HL-60/S4 treated with phorbol 12-myristate 13-acetate at 8.2 ng/mL for 4 days and 3 days (cell line): ENCODE measurements around the gene ARHGEF16.

ENCODE experiments used
- in situ Hi-C: fragments of 300-500 bp; cut with MboI; formaldehyde crosslinking; loops from 2 replicates; pipeline ENCODE4 v1.15.0; 2022; ENCODE audit warnings: low sequenced_read_pairs

Gene ARHGEF16

DNA sequence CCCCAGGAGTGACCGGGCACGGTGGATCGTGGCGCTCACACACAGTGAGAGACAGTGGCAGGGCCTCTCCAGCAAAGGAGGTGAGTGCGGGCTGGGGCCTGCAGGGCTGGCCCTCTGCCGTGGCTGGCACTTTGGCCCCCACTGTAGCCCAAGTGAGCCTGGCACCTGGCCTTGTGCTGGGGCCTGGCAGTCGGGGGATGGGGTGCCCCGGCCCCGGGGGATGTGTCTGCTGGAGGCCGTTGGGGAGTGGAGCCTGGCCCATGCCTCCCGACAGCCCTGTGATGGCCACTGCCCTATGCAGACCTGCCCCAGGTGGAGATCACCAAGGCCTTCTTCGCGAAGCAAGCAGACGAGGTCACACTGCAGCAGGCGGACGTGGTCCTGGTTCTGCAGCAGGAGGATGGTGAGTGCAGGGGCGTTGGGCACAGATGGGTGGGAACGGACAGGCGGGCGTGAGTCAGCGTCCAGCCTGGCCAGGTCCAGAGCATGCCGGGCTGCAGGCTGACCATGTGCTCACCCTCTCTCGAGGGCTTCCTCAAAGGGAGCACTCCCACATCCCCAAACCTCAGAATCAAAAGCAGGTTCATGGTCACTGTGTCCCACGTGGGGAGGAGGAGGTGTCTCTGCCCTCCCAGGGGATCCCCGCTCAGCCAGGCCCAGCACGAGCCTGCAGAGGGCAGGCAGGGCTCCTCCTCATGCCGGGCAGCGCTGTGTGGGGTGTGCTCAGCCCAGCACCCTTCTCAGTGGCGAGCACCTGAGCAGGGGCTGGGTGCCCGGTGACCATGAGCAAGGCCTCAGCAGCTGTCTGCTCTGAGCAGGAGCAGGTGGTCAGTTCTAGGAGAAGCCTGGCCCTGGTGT lies 25.3 kb downstream of the ARHGEF16 start:
- in situ Hi-C loops, result no loop called here

- in situ Hi-C loops, result no loop called here
Observed at GRCh38 chr1:3480369-3480719, 25.9 kb downstream of the ARHGEF16 start.

DNA sequence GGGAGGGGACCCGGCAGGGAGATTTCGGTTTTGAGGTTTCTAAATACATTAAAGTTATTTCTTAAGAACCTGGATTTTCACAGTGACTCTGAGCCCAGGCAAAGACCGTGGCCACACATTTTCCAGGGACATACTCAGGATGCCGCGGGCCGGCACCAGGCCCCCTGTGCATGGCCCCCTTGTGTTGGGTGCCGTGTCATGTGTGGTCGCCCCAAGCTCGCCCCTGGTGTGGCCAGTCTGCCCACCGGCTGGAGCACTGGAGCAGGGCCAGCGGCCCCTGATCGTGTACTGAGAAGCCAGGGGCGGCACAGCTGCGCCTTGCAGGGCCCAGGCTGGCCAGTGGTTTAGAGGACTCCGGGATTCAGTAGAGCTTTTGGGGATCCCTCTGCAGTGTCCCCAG lies 26.6 kb downstream of the ARHGEF16 start:
- in situ Hi-C loops, result no loop called here

DNA sequence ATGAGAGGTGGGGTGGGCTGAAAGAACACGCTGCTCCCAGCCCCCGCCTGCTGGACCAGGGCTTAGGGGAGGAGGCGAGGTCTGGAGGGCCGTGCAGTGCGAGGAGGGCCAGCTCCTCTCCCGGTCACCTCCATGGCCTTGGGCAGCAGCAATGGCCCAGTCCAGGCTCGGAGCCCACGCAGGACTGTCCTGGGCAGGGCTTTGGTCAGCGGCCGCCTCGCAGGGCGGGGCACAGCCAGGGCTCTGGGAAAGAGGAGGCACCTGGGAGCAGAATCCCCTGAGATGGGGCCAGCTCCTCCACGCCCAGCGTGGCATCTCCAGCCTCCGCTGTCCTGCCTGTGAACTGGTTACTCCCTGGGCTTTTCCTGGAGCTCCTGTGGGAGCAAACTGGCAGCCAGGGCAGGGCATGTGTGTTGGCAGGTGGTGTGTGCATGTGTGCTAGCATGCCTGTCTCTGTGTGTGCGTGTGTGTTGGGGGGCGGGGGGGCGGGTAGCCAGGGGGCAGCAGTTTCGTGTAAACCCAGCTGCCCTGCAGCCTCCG lies 27.4 kb downstream of the ARHGEF16 start:
- in situ Hi-C loops, result no loop called here

DNA sequence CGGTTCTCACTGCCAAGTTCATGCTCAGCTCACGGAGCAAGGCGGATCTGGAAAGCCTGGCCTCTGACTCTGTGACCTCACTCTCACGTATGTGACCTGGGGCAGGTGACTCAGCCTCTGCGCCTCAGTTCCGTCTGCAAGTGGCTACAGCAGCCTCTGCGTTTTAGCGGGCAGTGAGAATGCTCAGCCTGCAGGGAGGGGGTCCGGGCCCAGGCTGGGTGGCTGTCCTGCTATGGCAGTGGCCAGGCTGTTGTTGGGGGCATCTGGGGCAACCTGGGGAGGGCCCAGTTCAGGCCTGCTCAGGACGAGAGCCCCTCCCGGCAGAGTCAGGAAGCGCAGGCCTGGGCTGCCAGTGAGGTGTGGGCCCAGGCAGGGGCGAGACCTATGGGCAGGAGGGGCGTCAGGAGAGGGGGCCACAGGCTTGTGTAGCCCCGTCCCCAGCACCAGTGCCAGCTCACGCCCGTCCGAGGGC lies 27.9 kb downstream of the ARHGEF16 start:
- in situ Hi-C loops, result no loop called here

DNA sequence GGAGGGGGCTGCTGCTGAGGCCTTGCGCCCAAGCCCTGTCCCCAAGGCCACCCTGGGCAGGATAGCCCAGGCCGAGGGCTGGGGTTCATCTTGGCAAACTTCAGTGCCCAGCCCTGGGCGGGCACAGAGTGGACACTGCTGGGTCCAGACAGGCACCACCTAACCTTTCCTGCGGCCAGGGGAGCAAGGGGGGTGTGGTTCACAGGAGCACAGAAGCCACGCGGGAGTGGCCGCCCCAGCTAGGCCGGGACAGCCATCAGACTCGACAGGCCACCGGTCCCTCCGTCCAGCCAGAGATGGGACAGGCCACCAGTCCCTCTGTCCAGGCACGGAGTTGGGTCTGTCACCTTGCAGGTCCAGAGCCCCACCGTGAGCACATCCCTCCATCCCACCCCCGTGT lies 28.9 kb downstream of the ARHGEF16 start:
- in situ Hi-C loops, result no loop called here

DNA sequence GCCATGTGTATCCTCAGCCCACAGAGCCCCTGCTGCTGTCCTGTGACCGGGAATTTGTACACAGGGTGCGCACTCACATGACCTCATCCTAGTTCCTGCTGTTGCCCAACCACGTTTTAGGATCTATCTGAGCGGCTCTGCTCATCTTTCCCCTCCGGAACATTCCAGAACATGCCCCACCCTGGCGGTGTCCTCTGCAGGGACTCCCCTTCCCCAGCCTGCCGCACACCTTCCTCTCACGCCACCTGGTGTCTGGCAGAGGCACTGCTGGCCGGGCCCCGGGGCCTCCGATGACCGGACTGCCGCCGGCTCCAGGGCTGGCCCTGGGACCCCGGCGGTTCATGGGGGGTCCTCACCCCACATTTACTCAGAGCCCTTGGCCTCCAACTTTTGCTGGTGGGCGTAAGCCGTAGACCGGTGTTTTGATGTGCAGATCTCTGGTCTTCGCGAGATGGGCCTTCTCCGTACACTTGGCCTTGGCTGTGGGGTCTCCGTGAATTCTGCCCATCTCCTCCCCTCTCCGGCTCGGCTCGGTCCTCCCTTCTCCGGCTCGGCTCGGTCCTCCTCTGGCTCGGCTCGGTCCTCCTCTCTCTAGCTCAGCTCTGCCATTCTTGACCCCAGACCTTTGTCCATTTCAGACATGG lies 29.5 kb downstream of the ARHGEF16 start:
- in situ Hi-C loops, result no loop called here

GRCh38 chr1:3485016-3485415 lies 30.6 kb downstream of the ARHGEF16 start:
- in situ Hi-C loops, result no loop called here

- in situ Hi-C loops, result no loop called here
Observed at GRCh38 chr1:3488432-3488831, 34.0 kb downstream of the ARHGEF16 start.

DNA sequence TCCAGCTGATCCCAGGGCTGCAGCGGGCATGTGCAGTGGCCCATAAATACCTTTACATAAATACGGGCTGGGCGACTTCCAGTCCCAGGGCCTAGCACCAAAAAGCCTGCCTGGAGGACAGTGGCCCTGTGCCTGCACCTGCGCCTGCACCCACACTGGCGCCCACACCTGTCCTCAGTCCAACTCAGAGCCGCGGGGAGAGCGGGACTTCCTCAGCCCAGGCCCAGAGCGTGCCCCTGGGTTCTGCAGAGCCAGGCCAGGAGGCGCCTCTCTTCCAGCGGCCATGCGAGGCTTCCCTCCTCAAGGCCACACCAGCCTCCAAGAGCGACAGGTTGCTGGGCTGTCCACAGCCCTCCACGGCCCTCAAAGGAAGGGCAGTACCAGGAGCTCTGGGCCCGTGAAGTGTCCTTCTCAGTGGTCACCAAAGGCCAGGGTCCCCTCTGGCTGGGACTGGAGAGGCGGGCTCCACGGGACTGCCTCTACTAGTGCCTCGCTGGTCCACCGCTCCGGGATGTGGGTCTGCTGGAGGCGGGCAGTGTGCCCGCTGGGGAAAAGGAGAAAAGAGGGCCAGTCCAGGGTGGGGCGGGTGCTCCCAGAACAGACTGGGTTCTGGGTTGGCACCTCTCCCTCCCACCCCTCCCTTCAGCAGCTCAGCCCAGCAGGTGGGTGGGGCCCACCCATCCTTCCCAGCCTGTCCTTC lies 35.7 kb downstream of the ARHGEF16 start:
- in situ Hi-C loops, result no loop called here

DNA sequence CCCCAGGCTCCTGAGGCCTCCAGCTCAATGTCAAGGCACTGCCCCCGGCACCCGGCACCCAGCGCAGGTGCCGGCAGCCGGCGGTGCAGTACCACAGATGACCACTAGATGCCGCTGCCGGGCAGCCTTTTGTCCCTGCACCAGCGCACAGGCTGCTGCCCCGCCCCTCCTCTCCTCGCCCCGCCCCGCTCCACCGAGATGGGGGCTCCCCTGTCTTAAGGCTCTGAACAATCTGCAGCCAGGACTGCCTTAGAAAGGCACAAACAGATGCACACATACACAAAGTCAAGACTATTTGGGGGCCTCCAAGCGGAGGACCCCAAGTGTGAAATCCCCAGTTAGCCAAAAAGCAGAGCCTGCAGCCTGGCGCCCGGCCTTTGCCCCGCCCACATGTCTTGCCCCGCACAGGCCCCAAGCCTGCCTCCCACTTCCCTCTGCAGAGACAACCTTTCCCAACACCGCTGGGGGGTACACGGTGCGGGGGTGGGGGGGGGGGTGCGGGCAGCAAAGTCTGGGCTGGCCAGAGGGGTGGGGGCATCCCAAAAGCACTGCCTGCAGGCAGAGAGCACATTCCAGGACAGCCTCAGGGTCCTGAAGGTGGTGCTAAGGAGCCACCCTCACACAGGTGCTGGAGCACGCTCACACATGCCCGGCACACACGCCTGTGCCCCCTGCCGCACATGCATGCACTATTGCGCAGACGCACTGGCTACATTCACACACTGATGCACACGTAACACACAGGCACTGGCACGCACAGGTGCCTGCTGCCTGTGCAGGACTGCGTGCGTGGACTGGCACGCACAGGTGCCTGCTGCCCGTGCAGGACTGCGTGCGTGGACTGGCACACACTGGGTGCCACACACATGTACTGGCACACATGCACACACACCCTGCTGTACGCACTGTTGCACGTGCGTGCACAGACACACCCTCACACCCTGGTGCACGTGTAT lies 37.1 kb downstream of the ARHGEF16 start:
- in situ Hi-C loops, result no loop called here

- in situ Hi-C loops, result no loop called here
Observed at GRCh38 chr1:3492545-3493246, 38.2 kb downstream of the ARHGEF16 start.

DNA sequence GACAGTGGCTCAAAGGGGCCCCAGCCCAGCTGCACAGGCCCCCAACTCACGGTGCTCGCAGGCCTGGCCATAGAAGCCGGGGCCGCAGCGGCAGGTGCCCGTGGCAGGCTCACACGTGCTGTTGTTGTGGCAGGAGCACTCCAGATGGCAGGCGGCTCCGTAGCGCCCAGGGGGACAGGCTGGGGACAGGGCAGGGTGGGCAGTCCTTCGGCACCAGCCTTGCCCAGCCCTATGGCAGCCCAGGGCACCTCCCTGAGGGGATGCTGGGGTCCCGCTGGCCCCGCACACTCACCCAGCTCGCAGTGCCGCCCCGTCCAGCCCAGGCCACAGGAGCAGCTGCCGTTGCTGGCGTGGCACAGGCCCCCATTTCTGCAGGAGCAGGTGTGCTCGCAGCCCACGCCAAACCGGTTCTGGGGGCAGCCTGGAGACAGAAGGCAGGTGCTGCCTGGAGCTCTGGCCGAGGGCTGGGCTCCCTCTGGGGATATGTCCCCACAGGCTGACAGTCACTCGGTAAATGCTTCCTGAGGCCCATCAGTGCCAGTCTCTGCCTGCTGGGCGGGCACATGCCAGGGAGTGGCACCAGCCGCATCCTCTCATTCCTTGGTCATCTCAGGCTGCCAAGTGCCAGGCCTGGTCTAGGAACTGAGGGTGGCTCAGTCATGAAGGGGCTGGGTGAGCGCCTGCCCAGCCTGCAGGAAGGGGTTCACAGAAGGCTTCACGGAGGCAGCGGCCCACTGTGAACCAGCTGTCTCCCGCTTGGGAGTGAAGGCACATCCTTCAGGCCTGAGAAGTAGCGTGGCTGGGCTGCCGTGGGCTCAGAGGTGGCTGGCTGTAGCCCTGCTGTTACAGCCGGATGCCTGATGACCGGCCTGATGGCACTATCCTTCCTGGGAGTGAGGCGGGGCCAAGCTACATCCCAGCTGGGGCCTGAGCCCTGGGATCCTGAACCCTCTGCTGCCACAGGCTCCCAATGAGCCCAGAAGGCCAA lies 40.1 kb downstream of the ARHGEF16 start:
- in situ Hi-C loops, result no loop called here

- in situ Hi-C loops, result no loop called here
Observed at GRCh38 chr1:3495776-3496745, 41.6 kb downstream of the ARHGEF16 start.

- in situ Hi-C loops, result no loop called here
Observed at GRCh38 chr1:3496916-3497315, 42.5 kb downstream of the ARHGEF16 start.

GRCh38 chr1:3497521-3497920 lies 43.1 kb downstream of the ARHGEF16 start:
- in situ Hi-C loops, result no loop called here

DNA sequence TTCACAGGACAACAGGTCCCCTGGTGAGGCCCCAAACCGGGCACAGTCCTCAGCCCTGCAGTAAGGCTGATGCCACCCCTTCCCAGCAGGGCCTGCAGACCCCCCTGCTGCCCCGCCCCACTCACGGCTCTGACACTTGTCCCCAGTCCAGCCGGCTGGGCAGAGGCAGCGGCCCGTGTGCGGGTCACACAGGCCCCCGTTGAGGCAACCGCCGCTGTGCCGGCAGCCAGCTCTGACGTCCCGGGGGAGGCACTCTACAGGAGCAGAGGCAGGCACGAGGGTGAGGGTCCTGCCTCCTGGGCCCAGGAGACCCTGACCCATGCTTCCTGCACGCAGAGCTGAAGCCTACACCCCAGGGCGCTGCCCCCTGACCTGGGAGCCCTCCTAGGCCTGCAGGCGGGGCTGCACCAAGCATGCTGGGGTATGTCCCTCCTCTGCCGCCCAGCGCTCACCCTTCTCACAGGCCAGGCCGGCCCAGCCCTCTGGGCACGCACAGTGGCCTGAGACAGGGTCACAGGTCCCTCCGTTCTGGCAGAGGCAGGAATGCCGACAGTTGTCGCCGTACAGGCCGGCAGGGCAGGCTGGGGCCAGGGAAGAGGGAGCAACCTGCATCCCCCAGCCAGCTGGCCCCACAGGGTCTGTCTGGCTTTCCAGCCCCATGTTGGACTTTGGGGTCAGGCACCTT lies 43.9 kb downstream of the ARHGEF16 start:
- in situ Hi-C loops, result no loop called here
